ENCODE results near the gene GID4. TPM values are rescaled to one million over a fixed set of nuclear protein-coding genes. Genes with fewer than 3 reads are reported as not detected.

The GID4 gene
- total RNA-seq, 3 donors from 2014 or later (not counting 1 experiment from before 2014, with no cell fraction given): 6.6 to 10.0 (median 6.9) TPM

- Histone ChIP-seq H3K36me3 (ENCODE audit: control insufficient read depth, insufficient read depth, low read length) (peaks cover 12% of the 10 kb centered on the region), H3K27me3 (ENCODE audit: control insufficient read depth, insufficient read depth, low read length) (no peaks in the 10 kb centered on the region), H3K4me3 (ENCODE audit: low read length) (no peak overlapping the region), H3K4me1 (ENCODE audit: control insufficient read depth, insufficient read depth, low read length) (no peaks in the 10 kb centered on the region), H3K27ac (ENCODE audit: low read length) (no peak overlapping the region), H3K9me3 (ENCODE audit: control insufficient read depth, insufficient read depth, low read length) (no peaks in the 10 kb centered on the region)
- Mint-ChIP-seq H3K36me3 (no peaks in the 10 kb centered on the region), H3K9me3 (no peaks in the 10 kb centered on the region), H3K27ac (no peak overlapping the region), H3K4me3 (no peak overlapping the region), H3K27me3 (ENCODE audit: low read depth in 2 of 2) (no peaks in the 10 kb centered on the region), H3K4me1 (no peaks in the 10 kb centered on the region)
- WGBS (ENCODE audit: insufficient coverage): 90% methylated on average over 13 of the region's 14 CpGs
- no peak for DNase-seq
- no peak for TF ChIP-seq CTCF (IDR thresholded peaks at IDR 0.05)
- ATAC-seq: no peak
- intact Hi-C loops (cut with micrococcal nuclease): no loop called here
Observed at GRCh38 chr17:18107061-18107790, 68.0 kb downstream of the GID4 start.

GRCh38 chr17:18107971-18108370 lies 68.8 kb downstream of the GID4 start:
- no peaks in the 10 kb centered on the region for H3K27me3 Mint-ChIP-seq (ENCODE audit: low read depth in 2 of 2)
- 88% methylated on average over 6 of the region's 6 CpGs for WGBS (ENCODE audit: insufficient coverage)
- ATAC-seq (no peak), DNase-seq (no peak)
- Histone ChIP-seq H3K4me3 (ENCODE audit: low read length) (no peak overlapping the region), H3K36me3 (ENCODE audit: control insufficient read depth, insufficient read depth, low read length) (peaks cover 10% of the 10 kb centered on the region), H3K27ac (ENCODE audit: low read length) (no peak overlapping the region), H3K27me3 (ENCODE audit: control insufficient read depth, insufficient read depth, low read length) (no peaks in the 10 kb centered on the region), H3K4me1 (ENCODE audit: control insufficient read depth, insufficient read depth, low read length) (no peaks in the 10 kb centered on the region), H3K9me3 (ENCODE audit: control insufficient read depth, insufficient read depth, low read length) (no peaks in the 10 kb centered on the region)
- intact Hi-C loops (cut with micrococcal nuclease): no loop called here
- H3K4me1 Mint-ChIP-seq: no peaks in the 10 kb centered on the region
- no peak for TF ChIP-seq CTCF (IDR thresholded peaks at IDR 0.05)
- H3K9me3 Mint-ChIP-seq: no peaks in the 10 kb centered on the region
- peak overlapping the region in 1 of 2 donors; percentile 20 for H3K27ac Mint-ChIP-seq
- H3K4me3 Mint-ChIP-seq: no peak overlapping the region
- H3K36me3 Mint-ChIP-seq: no peaks in the 10 kb centered on the region

- Mint-ChIP-seq H3K9me3 (no peaks in the 10 kb centered on the region), H3K4me1 (no peaks in the 10 kb centered on the region), H3K36me3 (no peaks in the 10 kb centered on the region), H3K27me3 (ENCODE audit: low read depth in 2 of 2) (no peaks in the 10 kb centered on the region), H3K27ac (peak within 1 kb of the TSS in 1 of 2 donors; percentile 20), H3K4me3 (no peak within 1 kb of the TSS)
- ATAC-seq (no peak), DNase-seq (no peak)
- intact Hi-C loops (cut with micrococcal nuclease): no loop called here
- Histone ChIP-seq H3K9me3 (ENCODE audit: control insufficient read depth, insufficient read depth, low read length) (no peaks in the 10 kb centered on the region), H3K36me3 (ENCODE audit: control insufficient read depth, insufficient read depth, low read length) (peaks cover 10% of the 10 kb centered on the region), H3K27ac (ENCODE audit: low read length) (no peak within 1 kb of the TSS), H3K4me3 (ENCODE audit: low read length) (no peak within 1 kb of the TSS), H3K4me1 (ENCODE audit: control insufficient read depth, insufficient read depth, low read length) (no peaks in the 10 kb centered on the region), H3K27me3 (ENCODE audit: control insufficient read depth, insufficient read depth, low read length) (no peaks in the 10 kb centered on the region)
- 94% methylated on average over 17 of the region's 17 CpGs for WGBS (ENCODE audit: insufficient coverage)
- TF ChIP-seq CTCF (IDR thresholded peaks at IDR 0.05): no peak
Observed at GRCh38 chr17:18108401-18109312, 69.4 kb downstream of the GID4 start, which contains the start of gene MYO15A. TSS of gene MYO15A (plus strand) at chr17:18108756. CDS start at chr17:18118801, 10,045 bp downstream.

Measured in natural killer cell (primary cell).